ENCODE data around the gene FAM120A. TPM values are rescaled to one million over a fixed set of nuclear protein-coding genes. Genes with fewer than 3 reads are reported as not detected.

FAM120A gene
- total RNA-seq, 5 donors from 2014 or later (not counting 1 experiment from before 2014, with no cell fraction given): 76.0 to 96.3 (median 93.5) TPM

Other genes starting within 250 kb of the FAM120A start
- 10 to 100 TPM; 35.7 to 44.0 (median 41.4) TPM for gene FAM120AOS, start 1.9 kb downstream of the FAM120A start, total RNA-seq
- 10 to 100 TPM; 24.6 to 38.5 (median 34.6) TPM for gene PHF2, start 124.9 kb downstream of the FAM120A start, total RNA-seq

All from T-cell (primary cell).